Measurements from ENCODE around the gene MAN1C1.

The MAN1C1 gene

GRCh38 chr1:25767437-25767770, 150.8 kb downstream of the MAN1C1 start:
- DNase-seq: no peak

GRCh38 chr1:25768999-25769398, 152.4 kb downstream of the MAN1C1 start:
- DNase-seq: no peak

GRCh38 chr1:25769625-25770383, 153.2 kb downstream of the MAN1C1 start:
- no peak for DNase-seq

GRCh38 chr1:25770541-25771220, 154.1 kb downstream of the MAN1C1 start:
- no peak for DNase-seq

- DNase-seq: no peak
Observed at GRCh38 chr1:25771221-25772114, 154.9 kb downstream of the MAN1C1 start.

GRCh38 chr1:25772164-25772563, 155.6 kb downstream of the MAN1C1 start:
- DNase-seq: no peak

GRCh38 chr1:25772692-25773245, 156.2 kb downstream of the MAN1C1 start:
- no peak for DNase-seq

GRCh38 chr1:25773441-25774125, 157.0 kb downstream of the MAN1C1 start:
- no peak for DNase-seq

GRCh38 chr1:25774206-25774803, 157.7 kb downstream of the MAN1C1 start:
- DNase-seq: peak; percentile 13

- DNase-seq: peak; percentile 39
Observed at GRCh38 chr1:25774921-25775771, 158.6 kb downstream of the MAN1C1 start.

- no peak for DNase-seq
Observed at GRCh38 chr1:25779388-25779787, 162.8 kb downstream of the MAN1C1 start.

GRCh38 chr1:25779894-25780293, 163.3 kb downstream of the MAN1C1 start:
- DNase-seq: no peak

GRCh38 chr1:25780318-25781129, 163.9 kb downstream of the MAN1C1 start:
- no peak for DNase-seq

GRCh38 chr1:25781130-25781433, 164.5 kb downstream of the MAN1C1 start:
- DNase-seq: no peak

- no peak for DNase-seq
Observed at GRCh38 chr1:25782608-25783201, 166.1 kb downstream of the MAN1C1 start.

GRCh38 chr1:25784575-25785051, 168.0 kb downstream of the MAN1C1 start:
- no peak for DNase-seq

- DNase-seq: no peak
Observed at GRCh38 chr1:25785333-25786067, 168.9 kb downstream of the MAN1C1 start.

- no peak for DNase-seq
Observed at GRCh38 chr1:25786887-25787759, 170.5 kb downstream of the MAN1C1 start.

Data from NCI-H1092 treated with DMSO at 0.1 percent for 48 hours (cell line).